NCI-H146 treated with DMSO at 0.1 percent for 48 hours (cell line): Measurements from ENCODE around the gene MAP2K7.
"Not testable (repeated sequence)": the region's sequence is repeated elsewhere in the genome, so short reads cannot be mapped to it uniquely, and the experiment has no call there.

Experiments
- DNase-seq: peaks from one replicate; lab custom pipeline; 2025; ENCODE audit not compliant: unreplicated experiment; lab: John Stamatoyannopoulos, UW

MAP2K7 gene

DNA sequence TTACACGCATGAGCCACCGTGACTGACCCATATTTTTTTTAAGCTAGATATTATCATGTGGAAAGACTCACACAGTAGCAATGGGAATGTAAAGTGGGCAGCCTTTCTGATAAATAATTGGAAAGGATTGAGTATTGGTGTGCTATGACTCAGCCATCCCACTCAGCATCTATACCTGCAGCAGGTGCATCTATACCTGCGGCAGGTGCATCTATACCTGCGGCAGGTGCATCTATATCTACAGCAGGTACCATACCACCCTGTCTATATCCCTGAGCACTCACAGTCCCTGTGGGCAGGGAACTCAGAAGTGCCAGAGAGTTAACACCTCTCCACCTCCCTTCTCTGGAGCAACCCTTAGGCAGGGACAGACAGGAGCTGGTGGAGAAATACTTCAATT, 20.6 kb upstream of the MAP2K7 start:
- DNase-seq, result no peak

DNA sequence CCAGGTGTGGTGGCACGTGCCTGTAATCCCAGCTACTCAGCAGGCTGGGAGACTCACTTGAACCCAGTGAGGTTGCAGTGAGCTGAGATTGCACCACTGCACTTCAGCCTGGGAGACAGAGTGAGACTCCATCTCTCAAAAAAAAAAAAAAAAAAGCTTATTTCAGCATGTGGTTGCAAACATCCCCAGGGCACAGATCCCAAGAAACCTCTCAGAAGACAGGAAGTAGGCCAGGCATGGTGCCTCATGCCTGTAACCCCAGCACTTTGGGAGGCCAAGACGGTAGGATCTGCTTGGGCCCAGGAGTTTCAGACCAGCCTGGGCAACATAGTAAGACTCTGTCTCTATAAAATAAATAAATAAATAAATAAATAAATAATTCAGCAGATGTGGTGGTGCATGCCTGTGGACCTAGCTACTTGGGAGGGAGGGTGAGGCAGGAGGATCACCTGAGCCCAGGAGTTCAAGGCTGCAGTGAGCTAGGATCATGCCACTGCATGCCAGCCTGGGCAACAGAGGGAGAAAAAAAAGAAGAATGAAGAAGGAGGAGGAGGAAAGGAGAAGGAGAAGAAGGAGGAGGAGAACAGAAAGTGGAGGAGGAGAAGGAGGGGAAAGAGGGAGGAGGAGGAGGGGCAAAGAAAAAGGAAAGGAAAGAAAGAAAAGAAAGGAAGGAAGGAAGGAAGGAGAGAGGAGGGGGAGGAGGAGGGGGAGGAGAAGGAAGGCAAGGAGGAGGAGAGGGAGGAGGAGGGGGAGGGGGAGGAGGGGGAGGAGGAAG, 19.7 kb upstream of the MAP2K7 start:
- no peak for DNase-seq

DNA sequence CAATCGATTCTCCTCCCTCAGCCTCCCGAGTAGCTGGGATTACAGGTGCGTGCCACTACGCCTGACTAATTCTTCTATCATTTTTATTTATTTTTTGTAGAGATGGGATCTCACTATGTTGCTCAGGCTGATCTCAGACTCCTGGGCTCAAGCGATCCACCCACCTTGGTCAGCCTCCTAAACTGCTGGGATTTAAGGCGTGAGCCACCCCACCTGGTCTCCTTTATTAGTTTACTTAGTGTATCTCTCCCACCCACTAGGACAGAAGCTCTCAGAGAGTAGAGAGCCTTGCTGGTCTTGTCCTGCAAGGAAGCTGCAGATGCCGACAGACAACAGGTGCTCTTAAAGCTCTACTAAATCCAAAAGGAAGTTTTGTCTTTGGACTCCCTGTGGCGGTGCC, 17.9 kb upstream of the MAP2K7 start:
- no peak for DNase-seq

DNA sequence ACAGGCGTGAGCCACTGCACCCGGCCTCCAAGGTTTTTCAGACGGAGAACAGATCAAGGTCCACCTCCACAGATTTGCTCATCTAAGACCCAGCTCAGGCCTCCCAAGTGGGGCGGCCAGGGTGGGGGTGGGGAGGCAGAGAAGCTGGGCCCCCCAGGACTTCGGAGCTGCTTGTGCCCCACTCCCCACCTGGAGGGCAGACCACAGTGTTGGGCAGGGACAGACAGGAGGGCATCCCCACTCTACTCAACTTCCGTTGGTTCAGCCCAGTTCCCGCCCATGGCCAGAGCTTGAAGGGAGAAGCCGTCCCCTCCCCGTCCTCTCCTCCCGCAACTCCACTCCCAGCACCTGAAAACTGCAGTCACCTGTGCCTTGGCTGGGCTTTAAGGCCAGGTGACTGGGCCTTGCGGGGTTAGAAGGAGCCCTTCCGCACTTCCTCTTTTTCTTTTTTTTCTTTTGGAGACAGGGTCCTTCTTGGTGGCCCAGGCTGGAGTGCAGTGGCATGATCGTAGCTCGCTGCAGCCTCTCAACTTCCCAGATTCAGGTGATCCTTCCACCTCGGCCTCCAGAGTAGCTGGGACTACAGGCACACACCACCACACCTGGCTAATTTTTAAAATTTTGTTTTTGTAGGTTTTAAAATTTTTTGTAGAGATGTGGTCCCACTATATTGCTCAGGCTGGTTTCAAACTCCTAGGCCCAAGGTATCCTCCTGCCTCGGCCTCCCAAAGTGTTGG, 16.1 kb upstream of the MAP2K7 start:
- DNase-seq, result no peak

DNA sequence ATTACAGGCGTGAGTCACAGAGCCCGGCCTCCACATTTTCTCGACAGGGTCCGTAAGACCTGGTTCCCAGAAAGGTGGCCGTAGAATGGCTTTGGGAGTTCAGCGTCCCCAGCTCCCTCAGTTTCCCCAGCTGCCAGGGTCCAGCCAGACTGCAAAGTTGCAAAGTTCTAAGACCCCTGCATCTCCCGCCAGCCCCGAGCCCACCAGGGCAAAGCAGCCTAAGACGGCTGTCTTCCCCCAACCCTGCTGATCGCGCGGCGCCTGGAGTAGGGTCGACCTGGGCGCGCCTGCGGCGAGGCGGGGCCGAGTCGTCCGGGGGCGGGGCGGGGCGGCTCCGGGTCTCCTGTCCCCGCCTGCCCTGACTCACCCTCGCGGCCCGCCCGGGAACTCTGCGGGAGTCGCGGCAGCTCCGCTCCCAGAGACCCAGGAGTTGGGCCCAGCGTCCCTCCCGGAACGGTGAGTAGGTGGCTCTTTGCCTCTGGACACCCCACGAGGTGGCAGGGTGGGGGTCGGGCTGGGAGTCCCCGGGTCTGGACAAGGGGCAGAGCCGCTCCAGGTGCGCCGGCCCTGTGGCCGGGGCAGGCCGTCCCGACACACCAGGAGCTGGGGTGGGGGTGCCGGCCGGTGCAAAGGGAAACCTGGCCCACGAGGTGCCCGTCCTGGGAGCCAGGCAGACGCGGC, 15.4 kb upstream of the MAP2K7 start, which contains the start of gene LRRC8E:
LRRC8E (plus strand) TSS at position 366 of the 681 bp plus-strand sequence. CDS start 7,094 bp downstream, outside the sequence.
- DNase-seq, result no peak

DNA sequence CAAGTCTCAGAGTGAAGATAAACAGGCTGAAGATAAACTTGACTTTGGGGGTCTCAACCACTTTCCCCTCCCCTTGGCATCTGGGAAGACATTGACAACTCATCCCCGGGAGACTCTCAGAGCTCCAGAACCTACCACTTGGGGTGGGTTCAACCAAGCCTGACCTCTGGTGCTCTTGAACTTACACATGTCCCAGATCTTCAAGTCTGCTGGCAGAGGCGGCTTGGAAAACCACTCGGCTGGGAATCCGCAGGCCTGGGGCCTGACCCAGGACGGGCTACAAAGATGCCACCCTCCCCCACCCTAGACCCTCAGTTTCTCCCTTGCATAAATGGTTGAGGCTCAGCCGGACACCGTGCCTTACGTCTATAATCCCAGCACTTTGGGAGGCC, 14.9 kb upstream of the MAP2K7 start:
- DNase-seq, result no peak

- DNase-seq, result not testable (repeated sequence)
These were observed 10.1 kb upstream of the MAP2K7 start for GRCh38 chr19:7893362-7894101.

GRCh38 chr19:7894612-7895309, 8.9 kb upstream of the MAP2K7 start:
- no peak for DNase-seq

- DNase-seq, result no peak
These were observed 8.1 kb upstream of the MAP2K7 start for GRCh38 chr19:7895565-7895964.

GRCh38 chr19:7897292-7897691, 6.4 kb upstream of the MAP2K7 start:
- no peak for DNase-seq

- DNase-seq, result no peak
These were observed 4.7 kb upstream of the MAP2K7 start for GRCh38 chr19:7898967-7899366.

- no peak for DNase-seq
These were observed 3.8 kb upstream of the MAP2K7 start for GRCh38 chr19:7899751-7900378.

DNA sequence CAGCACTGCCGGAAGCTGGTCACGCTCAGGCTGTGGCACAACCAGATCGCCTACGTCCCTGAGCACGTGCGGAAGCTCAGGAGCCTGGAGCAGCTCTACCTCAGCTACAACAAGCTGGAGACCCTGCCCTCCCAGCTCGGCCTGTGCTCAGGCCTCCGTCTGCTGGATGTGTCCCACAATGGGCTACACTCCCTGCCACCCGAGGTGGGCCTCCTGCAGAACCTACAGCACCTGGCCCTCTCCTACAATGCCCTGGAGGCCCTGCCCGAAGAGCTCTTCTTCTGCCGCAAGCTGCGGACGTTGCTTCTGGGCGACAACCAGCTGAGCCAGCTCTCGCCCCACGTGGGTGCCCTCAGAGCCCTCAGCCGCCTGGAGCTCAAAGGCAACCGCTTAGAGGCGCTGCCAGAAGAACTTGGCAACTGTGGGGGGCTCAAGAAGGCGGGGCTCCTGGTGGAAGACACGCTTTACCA, 3.2 kb upstream of the MAP2K7 start:
- no peak for DNase-seq

- DNase-seq, result no peak
These were observed 2.7 kb upstream of the MAP2K7 start for GRCh38 chr19:7900931-7901330.

- DNase-seq, result no peak
These were observed 2.3 kb upstream of the MAP2K7 start for GRCh38 chr19:7901337-7901736.

DNA sequence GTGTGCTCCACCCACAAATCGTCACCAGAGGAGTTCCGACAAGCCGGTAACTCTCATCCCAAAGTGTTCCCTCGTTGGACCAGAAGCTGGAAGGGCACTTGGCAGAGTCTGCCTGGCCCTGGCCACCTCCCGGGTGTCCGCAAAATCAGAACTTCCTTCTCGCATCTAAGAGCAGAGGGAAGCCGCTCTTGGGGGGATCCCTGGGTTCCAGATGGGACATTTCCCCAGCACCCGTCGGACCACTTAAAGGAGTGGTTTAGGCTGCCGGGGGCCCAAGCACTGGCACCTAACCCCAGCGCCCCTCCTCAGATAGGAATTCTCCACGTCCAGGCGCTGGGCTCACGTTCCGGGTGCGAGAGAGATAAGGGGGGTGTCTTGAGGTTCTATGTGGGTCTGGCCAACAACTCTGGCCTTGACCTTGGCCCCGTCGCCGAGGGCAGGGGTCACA, 857 bp upstream of the MAP2K7 start:
- DNase-seq, result no peak

DNA sequence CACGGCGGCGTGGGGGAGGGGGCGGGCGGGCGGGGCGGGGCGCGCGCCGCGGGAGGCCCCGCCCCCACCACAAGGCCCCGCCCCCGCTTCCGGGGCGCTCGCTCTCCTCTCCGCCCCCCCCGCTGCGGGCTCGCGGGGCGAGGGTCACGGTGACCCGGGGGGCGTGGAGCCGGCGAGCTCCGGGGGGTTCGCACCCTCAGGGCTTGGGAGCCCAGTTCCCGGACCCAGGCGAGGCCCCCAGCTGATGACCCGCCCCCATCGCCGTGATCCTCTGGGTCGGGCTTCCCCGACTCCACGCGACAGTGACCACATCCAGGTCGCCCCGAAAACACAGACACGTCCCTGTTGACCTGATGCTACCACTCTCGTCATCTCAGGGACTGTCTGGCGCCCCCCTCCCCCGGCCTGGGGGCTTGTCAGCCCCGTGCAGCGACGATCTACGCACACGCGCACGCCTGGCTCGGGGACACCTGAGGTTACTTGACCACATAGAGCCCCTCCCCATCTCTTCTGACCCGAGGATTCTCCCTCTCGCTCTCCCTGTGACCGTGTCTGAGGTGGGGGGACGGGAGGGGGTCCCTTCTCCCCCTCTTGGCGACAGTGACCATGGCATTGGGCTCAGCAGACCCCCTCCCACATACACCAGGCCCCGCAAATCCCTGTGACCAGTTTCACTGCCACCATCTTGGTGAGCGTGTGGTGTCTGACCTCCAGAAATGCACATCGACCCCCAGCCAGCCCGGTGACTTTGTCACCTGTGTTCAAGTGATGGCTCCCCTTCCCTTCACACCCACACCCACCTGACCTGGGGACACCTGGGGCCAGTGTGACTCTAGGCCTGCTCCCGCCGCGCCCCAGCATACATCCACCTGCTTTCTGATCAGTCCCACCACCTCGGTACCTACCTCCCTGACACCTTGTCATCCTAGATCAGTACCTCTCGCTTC, 670 bp downstream of the MAP2K7 start:
- no peak for DNase-seq

DNA sequence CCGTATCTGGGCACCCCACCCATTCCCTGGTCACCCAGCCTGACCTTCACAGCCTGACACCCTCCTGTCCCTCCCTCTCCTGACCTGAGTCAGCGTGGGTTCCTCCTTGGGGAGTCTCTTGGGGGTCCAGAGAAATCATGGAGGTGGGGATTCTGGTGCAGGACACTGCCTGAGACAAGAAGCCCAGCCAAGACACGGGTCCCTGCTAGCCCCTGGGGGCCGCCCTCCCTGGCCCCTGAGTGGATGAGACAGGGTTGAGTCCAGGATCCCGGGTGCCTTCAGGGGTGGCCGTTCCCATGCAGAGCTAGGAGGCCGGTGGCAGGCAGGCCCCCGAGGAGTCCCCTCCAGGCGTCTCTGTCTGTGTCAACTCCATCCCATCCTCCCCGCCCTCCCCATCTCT, 1.6 kb downstream of the MAP2K7 start:
- DNase-seq, result no peak

DNA sequence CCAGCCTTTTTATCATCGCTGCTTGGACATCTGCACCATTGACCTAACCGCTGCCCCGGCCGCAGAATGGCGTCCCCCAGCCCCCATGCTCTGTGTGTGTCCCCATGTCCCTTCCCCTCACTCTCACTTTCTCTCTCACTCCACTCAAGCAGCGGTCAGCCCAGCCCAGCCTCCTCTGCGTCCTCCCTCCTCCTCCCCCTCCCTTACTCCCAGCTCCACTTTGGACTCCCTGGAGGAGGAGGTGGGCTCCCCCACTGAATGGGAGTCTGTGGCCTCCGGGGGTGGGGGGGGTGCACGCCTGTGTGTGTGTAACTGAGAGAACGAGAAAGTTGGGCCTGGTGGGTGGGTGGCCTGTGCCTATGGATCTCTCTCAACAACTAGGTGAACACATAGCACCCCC, 2.2 kb downstream of the MAP2K7 start:
- no peak for DNase-seq
